ENCODE data around the gene OR6C1.
"Not testable (repeated sequence)": the region's sequence is repeated elsewhere in the genome, so short reads cannot be mapped to it uniquely, and the experiment has no call there.

The OR6C1 gene

GRCh38 chr12:55314043-55314442 lies at the start of gene OR6C1:
Gene OR6C1 (plus strand): TSS chr12:55314343. CDS start chr12:55320600, 6,257 bp downstream.
- DNase-seq (ENCODE audit: low spot score) = no peak

GRCh38 chr12:55280991-55281390 lies 33.2 kb upstream of the OR6C1 start:
- no peak for DNase-seq (ENCODE audit: low spot score)

GRCh38 chr12:55289999-55290398 lies 24.1 kb upstream of the OR6C1 start:
- DNase-seq (ENCODE audit: low spot score) = no peak

- no peak for DNase-seq (ENCODE audit: low spot score)
These were observed 17.7 kb upstream of the OR6C1 start, which contains the start of gene OR6C6 for GRCh38 chr12:55296469-55296868. Gene OR6C6 (minus strand): TSS chr12:55296569. CDS start chr12:55295232, 1,337 bp downstream.

- no peak for DNase-seq (ENCODE audit: low spot score)
These were observed 6.1 kb downstream of the OR6C1 start for GRCh38 chr12:55320201-55320600.

GRCh38 chr12:55325801-55326200 lies 11.7 kb downstream of the OR6C1 start:
- DNase-seq (ENCODE audit: low spot score) = not testable (repeated sequence)

- DNase-seq (ENCODE audit: low spot score) = no peak
These were observed 16.3 kb downstream of the OR6C1 start, which contains the start of gene OR6C3 for GRCh38 chr12:55330446-55330845. Gene OR6C3 (plus strand): TSS chr12:55330746. CDS start chr12:55331701, 955 bp downstream.

GRCh38 chr12:55336002-55336401 lies 21.9 kb downstream of the OR6C1 start:
- DNase-seq (ENCODE audit: low spot score) = no peak

GRCh38 chr12:55355338-55355737 lies 41.2 kb downstream of the OR6C1 start:
- not testable (repeated sequence) for DNase-seq (ENCODE audit: low spot score)

GRCh38 chr12:55362675-55363074 lies 48.5 kb downstream of the OR6C1 start, which contains the start of gene OR6C75:
Gene OR6C75 (plus strand): TSS chr12:55362975. CDS start chr12:55365111, 2,136 bp downstream.
- no peak for DNase-seq (ENCODE audit: low spot score)

GRCh38 chr12:55365086-55365485 lies 50.9 kb downstream of the OR6C1 start:
- DNase-seq (ENCODE audit: low spot score) = no peak
